Measurements from ENCODE around the gene GALNT2. TPM values are rescaled to one million over a fixed set of nuclear protein-coding genes. Genes with fewer than 3 reads are reported as not detected.
A peak's percentile ranks its signal among the peaks of the same experiment; 100 is the strongest.

GALNT2 gene
- total and polyA plus RNA-seq, 2 of the 13 experiments (the other 11 are each of a cell fraction or from before 2014, with no cell fraction given) = 39.3 to 39.6 TPM

- FAIRE-seq (no peak), DNase-seq (ENCODE audit: low spot score) (no peak), ATAC-seq (no peak)
- no peak overlapping the region for H3K4me3 ChIP-seq (replicated peaks in 1 of 3; ENCODE audit: insufficient read depth in 1 of 3, low read depth in 2 of 3, low read length in 3 of 3)
- peaks cover 2 to 11% of the 10 kb centered on the region in 2 experiments; a peak in 2 of 5 replicates for H3K27me3 ChIP-seq (ENCODE audit: control insufficient read depth in 1 of 2, insufficient read depth in 2 of 2, low read length in 2 of 2)
- ChIA-PET CTCF (ENCODE audit: low intra/inter-chr PET ratio, low total read pairs) (no interaction called here), POLR2A (no interaction called here)
- H3K4me2 ChIP-seq (ENCODE audit: low read depth, low read length) = no peak overlapping the region
- TF ChIP-seq MAFK (conservative IDR thresholded peaks at IDR 0.05 in 1 of 2, IDR thresholded peaks at IDR 0.05 in 1 of 2; ENCODE audit: low read length in 2 of 2) = no peak
- no peak for TF ChIP-seq ZNF644 (CRISPR knock-in tag; IDR thresholded peaks at IDR 0.05; ENCODE audit: low read depth)
- TF ChIP-seq GATA4 (IDR thresholded peaks at IDR 0.05; ENCODE audit: borderline replicate concordance, low read depth) = no peak
- WGBS (ENCODE audit: low lambda C conversion rate) = 86% methylated on average over 5 of the region's 9 CpGs
- H3K4me1 ChIP-seq (ENCODE audit: insufficient read depth, low read length) = peaks cover 13% of the 10 kb centered on the region
- no TSS peak for BruUV-seq (replicated peaks)
- H4K20me1 ChIP-seq (ENCODE audit: insufficient read depth, low read length) = no peaks in the 10 kb centered on the region
- in situ Hi-C loops (cut with HindIII; ENCODE audit: extremely low pct_ligation_motif_present, low pct_unique_long_range_greater_than_20kb) = no loop called here
- no peak overlapping the region for H3K27ac ChIP-seq (ENCODE audit: extremely low read length, insufficient read depth, low read length)
- no peak overlapping the region for H2AFZ ChIP-seq (ENCODE audit: low read length)
- no peaks in the 10 kb centered on the region for H3K9me3 ChIP-seq (ENCODE audit: low read length)
- H3K36me3 ChIP-seq (replicated peaks in 1 of 2; ENCODE audit: control insufficient read depth in 1 of 2, insufficient read depth in 2 of 2, low read length in 2 of 2) = no peaks in the 10 kb centered on the region
- no peaks in the 10 kb centered on the region for H3K79me2 ChIP-seq (ENCODE audit: insufficient read depth, low read length)
- intact Hi-C loops (cut with micrococcal nuclease; ENCODE audit: unreplicated experiment) = no loop called here
- no peak overlapping the region for H3K9ac ChIP-seq (ENCODE audit: insufficient read depth, low read depth, low read length)
Measured at GRCh38 chr1:230323686-230324085, 256.6 kb downstream of the GALNT2 start.

GRCh38 chr1:230326971-230327891 is 260.2 kb downstream of the GALNT2 start:
- peak; percentile 51 for FAIRE-seq
- Histone ChIP-seq H3K27ac (ENCODE audit: extremely low read length, insufficient read depth, low read length) (no peak overlapping the region), H3K79me2 (ENCODE audit: insufficient read depth, low read length) (no peaks in the 10 kb centered on the region), H3K36me3 (replicated peaks in 1 of 2; ENCODE audit: control insufficient read depth in 1 of 2, insufficient read depth in 2 of 2, low read length in 2 of 2) (no peaks in the 10 kb centered on the region), H3K4me3 (replicated peaks in 1 of 3; ENCODE audit: insufficient read depth in 1 of 3, low read depth in 2 of 3, low read length in 3 of 3) (peak overlapping the region in 2 of 3 experiments; percentile 5 to 38; a peak in 1 of 6 replicates), H3K9me3 (ENCODE audit: low read length) (no peaks in the 10 kb centered on the region), H3K4me1 (ENCODE audit: insufficient read depth, low read length) (peaks cover 13% of the 10 kb centered on the region), H4K20me1 (ENCODE audit: insufficient read depth, low read length) (no peaks in the 10 kb centered on the region), H3K9ac (ENCODE audit: insufficient read depth, low read depth, low read length) (no peak overlapping the region), H2AFZ (ENCODE audit: low read length) (no peak overlapping the region), H3K27me3 (ENCODE audit: control insufficient read depth in 1 of 2, insufficient read depth in 2 of 2, low read length in 2 of 2) (peaks cover under 1 to 3% of the 10 kb centered on the region in 2 experiments; a peak in 1 of 5 replicates), H3K4me2 (ENCODE audit: low read depth, low read length) (peak overlapping the region; percentile 59)
- intact Hi-C loops (cut with micrococcal nuclease; ENCODE audit: unreplicated experiment) (no loop called here), in situ Hi-C loops (cut with HindIII; ENCODE audit: extremely low pct_ligation_motif_present, low pct_unique_long_range_greater_than_20kb) (no loop called here)
- peak; percentile 72 for ATAC-seq
- BruUV-seq (replicated peaks) = no TSS peak
- CTCF ChIA-PET (ENCODE audit: low intra/inter-chr PET ratio, low total read pairs) = no interaction called here
- peak; percentile 52 for DNase-seq (ENCODE audit: low spot score)
- 23% methylated on average over 20 of the region's 31 CpGs for WGBS (ENCODE audit: low lambda C conversion rate)
- POLR2A ChIA-PET = no interaction called here
- no peak for TF ChIP-seq ATF7-NPFF (CRISPR knock-in tag; IDR thresholded peaks at IDR 0.05; ENCODE audit: low read depth)
- TF ChIP-seq ZBTB33 (CRISPR knock-in tag; IDR thresholded peaks at IDR 0.05) = peak; percentile 35; the same call in 1 of the 2 replicates
- 0 out of 2 replicates have a peak, but pooled peaks have one; percentile 27 for TF ChIP-seq ZBTB7B (CRISPR knock-in tag; IDR thresholded peaks at IDR 0.05)
- TF ChIP-seq ZNF33B (CRISPR knock-in tag; IDR thresholded peaks at IDR 0.05) = no peak
- TF ChIP-seq CEBPB (IDR thresholded peaks at IDR 0.05; ENCODE audit: borderline replicate concordance, low read depth, low read length) = peak; percentile 81
- TF ChIP-seq SOX13 (IDR thresholded peaks at IDR 0.05) = no peak
- peak in 1 of 2 experiments; percentile 16; a peak in 1 of 4 replicates for TF ChIP-seq SOX13 (CRISPR knock-in tag; conservative IDR thresholded peaks at IDR 0.05 in 1 of 2, IDR thresholded peaks at IDR 0.05 in 1 of 2)
- 0 out of 2 replicates have a peak, but pooled peaks have one; percentile 10 for TF ChIP-seq HOXA3 (CRISPR knock-in tag; IDR thresholded peaks at IDR 0.05)
- TF ChIP-seq CEBPG (CRISPR knock-in tag; IDR thresholded peaks at IDR 0.05) = peak; percentile 69
- peak; percentile 40; the same call in 1 of the 2 replicates for TF ChIP-seq GATAD2A (CRISPR knock-in tag; IDR thresholded peaks at IDR 0.05)
- no peak for TF ChIP-seq FOXO4 (CRISPR knock-in tag; conservative IDR thresholded peaks at IDR 0.05)
- TF ChIP-seq GZF1 (CRISPR knock-in tag; IDR thresholded peaks at IDR 0.05) = no peak
- peak; percentile 77 for TF ChIP-seq RARA (CRISPR knock-in tag; IDR thresholded peaks at IDR 0.05)

All from HepG2 (cell line).